Measurements from ENCODE around the gene RDH11.

RDH11 gene

GRCh38 chr14:67674480-67675218 lies 20.9 kb downstream of the RDH11 start, which contains the start of gene VTI1B:
Gene VTI1B, minus strand, starts transcription at chr14:67674632. Its CDS starts 143 bp downstream, at chr14:67674489.
- Histone ChIP-seq H3K4me3 (ENCODE audit: low read length) (peak within 1 kb of the TSS; percentile 78), H3K27ac (ENCODE audit: low read depth, low read length) (peak within 1 kb of the TSS; percentile 98), H3K9me3 (ENCODE audit: insufficient read depth, low read depth, low read length) (no peaks in the 10 kb centered on the region), H3K27me3 (ENCODE audit: insufficient read depth, low read length) (no peaks in the 10 kb centered on the region), H3K4me1 (ENCODE audit: insufficient read depth, low read length) (peaks cover 6% of the 10 kb centered on the region; the same call in 1 of the 2 replicates), H3K36me3 (ENCODE audit: insufficient read depth, low read length) (peaks cover 35% of the 10 kb centered on the region), H3K9ac (ENCODE audit: low read depth, low read length) (peak within 1 kb of the TSS; percentile 99)
- under 1% methylated on average over 87 of the region's 87 CpGs for whole genome bisulfite sequencing

DNA sequence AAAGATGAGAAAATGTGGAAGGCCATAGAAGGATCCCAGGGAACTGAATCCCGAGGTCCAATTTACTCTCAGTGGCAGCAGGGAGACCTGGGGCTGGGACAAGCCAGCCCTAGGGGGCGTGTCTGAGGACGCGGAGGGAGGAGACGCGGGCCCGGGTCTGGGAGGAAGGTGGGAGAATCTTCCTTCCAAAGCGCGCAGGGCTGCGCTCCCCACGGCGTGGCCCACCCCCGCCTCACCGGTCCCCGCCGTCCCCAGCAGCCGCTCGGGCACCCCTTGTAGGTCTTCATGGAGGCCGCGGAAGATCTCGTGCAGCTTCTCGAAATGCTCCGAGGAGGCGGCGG lies 21.5 kb downstream of the RDH11 start:
- under 1% methylated on average over 25 of the region's 25 CpGs for WGBS

GRCh38 chr14:67673451-67673850 lies 22.1 kb downstream of the RDH11 start:
- peak overlapping the region; percentile 99; the same call in 1 of the 2 replicates for H3K9ac ChIP-seq (ENCODE audit: low read depth, low read length)
- no peak overlapping the region for H3K27ac ChIP-seq (ENCODE audit: low read depth, low read length)
- WGBS, result 81% methylated on average over 5 of the region's 5 CpGs
- no peaks in the 10 kb centered on the region for H3K27me3 ChIP-seq (ENCODE audit: insufficient read depth, low read length)
- peak overlapping the region; percentile 78 for H3K4me3 ChIP-seq (ENCODE audit: low read length)
- H3K4me1 ChIP-seq (ENCODE audit: insufficient read depth, low read length), result peaks cover 11% of the 10 kb centered on the region
- peaks cover 26% of the 10 kb centered on the region for H3K36me3 ChIP-seq (ENCODE audit: insufficient read depth, low read length)
- H3K9me3 ChIP-seq (ENCODE audit: insufficient read depth, low read depth, low read length), result no peaks in the 10 kb centered on the region

More for the DNA sequence above, 21.5 kb downstream of the RDH11 start:
- H3K36me3 ChIP-seq (ENCODE audit: insufficient read depth, low read length), result peaks cover 32% of the 10 kb centered on the region
- H3K27me3 ChIP-seq (ENCODE audit: insufficient read depth, low read length), result no peaks in the 10 kb centered on the region
- peak overlapping the region; percentile 78 for H3K4me3 ChIP-seq (ENCODE audit: low read length)
- peak overlapping the region; percentile 98 for H3K27ac ChIP-seq (ENCODE audit: low read depth, low read length)
- peaks cover 6% of the 10 kb centered on the region; the same call in 1 of the 2 replicates for H3K4me1 ChIP-seq (ENCODE audit: insufficient read depth, low read length)
- no peaks in the 10 kb centered on the region for H3K9me3 ChIP-seq (ENCODE audit: insufficient read depth, low read depth, low read length)
- H3K9ac ChIP-seq (ENCODE audit: low read depth, low read length), result peak overlapping the region; percentile 99

- no peak overlapping the region for H3K4me3 ChIP-seq (ENCODE audit: low read length)
- no peak overlapping the region for H3K9ac ChIP-seq (ENCODE audit: low read depth, low read length)
- no peaks in the 10 kb centered on the region for H3K36me3 ChIP-seq (ENCODE audit: insufficient read depth, low read length)
- no peaks in the 10 kb centered on the region for H3K9me3 ChIP-seq (ENCODE audit: insufficient read depth, low read depth, low read length)
- peaks cover 11% of the 10 kb centered on the region for H3K4me1 ChIP-seq (ENCODE audit: insufficient read depth, low read length)
- H3K27me3 ChIP-seq (ENCODE audit: insufficient read depth, low read length), result no peaks in the 10 kb centered on the region
- H3K27ac ChIP-seq (ENCODE audit: low read depth, low read length), result no peak overlapping the region
Measured at GRCh38 chr14:67668559-67668958, 27.0 kb downstream of the RDH11 start.

- Histone ChIP-seq H3K36me3 (ENCODE audit: insufficient read depth, low read length) (no peaks in the 10 kb centered on the region; the same call in 1 of the 2 replicates), H3K9me3 (ENCODE audit: insufficient read depth, low read depth, low read length) (no peaks in the 10 kb centered on the region), H3K27ac (ENCODE audit: low read depth, low read length) (no peak overlapping the region), H3K4me3 (ENCODE audit: low read length) (no peak overlapping the region), H3K4me1 (ENCODE audit: insufficient read depth, low read length) (peaks cover 7% of the 10 kb centered on the region), H3K27me3 (ENCODE audit: insufficient read depth, low read length) (no peaks in the 10 kb centered on the region), H3K9ac (ENCODE audit: low read depth, low read length) (no peak overlapping the region)
- 67% methylated on average over 1 of the region's 1 CpG for WGBS
Measured at GRCh38 chr14:67666750-67667449, 28.7 kb downstream of the RDH11 start.

- H3K36me3 ChIP-seq (ENCODE audit: insufficient read depth, low read length), result no peaks in the 10 kb centered on the region; the same call in 1 of the 2 replicates
- WGBS, result 98% methylated on average over 2 of the region's 2 CpGs
- H3K27me3 ChIP-seq (ENCODE audit: insufficient read depth, low read length), result no peaks in the 10 kb centered on the region
- H3K9ac ChIP-seq (ENCODE audit: low read depth, low read length), result no peak overlapping the region
- H3K9me3 ChIP-seq (ENCODE audit: insufficient read depth, low read depth, low read length), result no peaks in the 10 kb centered on the region
- no peak overlapping the region for H3K4me3 ChIP-seq (ENCODE audit: low read length)
- H3K27ac ChIP-seq (ENCODE audit: low read depth, low read length), result no peak overlapping the region
- H3K4me1 ChIP-seq (ENCODE audit: insufficient read depth, low read length), result peaks cover 7% of the 10 kb centered on the region
Measured at GRCh38 chr14:67665868-67666267, 29.7 kb downstream of the RDH11 start.

GRCh38 chr14:67663633-67664032 lies 31.9 kb downstream of the RDH11 start:
- Histone ChIP-seq H3K4me3 (ENCODE audit: low read length) (no peak overlapping the region), H3K27me3 (ENCODE audit: insufficient read depth, low read length) (no peaks in the 10 kb centered on the region), H3K4me1 (ENCODE audit: insufficient read depth, low read length) (peaks cover 3% of the 10 kb centered on the region), H3K36me3 (ENCODE audit: insufficient read depth, low read length) (peaks cover 18% of the 10 kb centered on the region), H3K27ac (ENCODE audit: low read depth, low read length) (no peak overlapping the region), H3K9me3 (ENCODE audit: insufficient read depth, low read depth, low read length) (no peaks in the 10 kb centered on the region), H3K9ac (ENCODE audit: low read depth, low read length) (no peak overlapping the region)
- 81% methylated on average over 3 of the region's 4 CpGs for WGBS

DNA sequence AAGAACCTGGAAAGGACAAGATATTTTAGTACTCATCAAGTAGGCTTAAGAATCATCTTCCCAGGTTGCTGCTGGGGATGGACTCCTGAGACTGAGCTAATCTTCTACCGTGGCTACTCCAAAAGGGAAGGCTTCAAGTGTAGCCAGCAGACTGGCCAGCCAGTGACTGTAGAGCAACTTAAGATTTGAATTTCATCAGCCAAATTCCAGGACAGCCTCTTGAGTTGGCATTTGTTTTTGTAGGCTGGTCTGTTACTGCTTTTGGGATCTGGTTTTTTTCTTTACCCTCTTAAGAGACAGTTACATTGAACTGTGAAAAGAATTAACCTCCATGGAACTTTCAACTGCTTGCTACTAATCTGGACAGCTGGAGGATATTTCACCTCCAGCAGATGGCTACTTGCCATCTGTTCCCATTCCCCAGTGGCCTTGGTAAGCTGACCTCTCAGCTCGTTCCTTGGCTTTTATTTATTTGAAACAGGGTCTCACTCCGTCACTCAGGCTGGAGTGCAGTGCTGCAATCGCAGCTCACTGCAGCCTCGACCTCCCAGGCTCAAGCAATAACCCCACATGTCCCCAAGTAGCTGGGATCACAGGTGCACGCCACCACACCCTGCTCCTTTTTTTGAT lies 41.8 kb downstream of the RDH11 start:
- H3K36me3 ChIP-seq (ENCODE audit: insufficient read depth, low read length), result peaks cover 87% of the 10 kb centered on the region
- WGBS, result 89% methylated on average over 6 of the region's 6 CpGs
- no peak overlapping the region for H3K9ac ChIP-seq (ENCODE audit: low read depth, low read length)
- no peaks in the 10 kb centered on the region for H3K27me3 ChIP-seq (ENCODE audit: insufficient read depth, low read length)
- H3K9me3 ChIP-seq (ENCODE audit: insufficient read depth, low read depth, low read length), result no peaks in the 10 kb centered on the region
- no peak overlapping the region for H3K4me3 ChIP-seq (ENCODE audit: low read length)
- no peaks in the 10 kb centered on the region for H3K4me1 ChIP-seq (ENCODE audit: insufficient read depth, low read length)
- H3K27ac ChIP-seq (ENCODE audit: low read depth, low read length), result no peak overlapping the region

GRCh38 chr14:67652189-67652588 lies 43.4 kb downstream of the RDH11 start:
- Histone ChIP-seq H3K27ac (ENCODE audit: low read depth, low read length) (no peak overlapping the region), H3K4me3 (ENCODE audit: low read length) (no peak overlapping the region), H3K9me3 (ENCODE audit: insufficient read depth, low read depth, low read length) (no peaks in the 10 kb centered on the region), H3K4me1 (ENCODE audit: insufficient read depth, low read length) (no peaks in the 10 kb centered on the region), H3K36me3 (ENCODE audit: insufficient read depth, low read length) (peaks cover 95% of the 10 kb centered on the region), H3K27me3 (ENCODE audit: insufficient read depth, low read length) (no peaks in the 10 kb centered on the region), H3K9ac (ENCODE audit: low read depth, low read length) (no peak overlapping the region)
- no CpG with 5 or more reads among the region's 1 CpG for WGBS

DNA sequence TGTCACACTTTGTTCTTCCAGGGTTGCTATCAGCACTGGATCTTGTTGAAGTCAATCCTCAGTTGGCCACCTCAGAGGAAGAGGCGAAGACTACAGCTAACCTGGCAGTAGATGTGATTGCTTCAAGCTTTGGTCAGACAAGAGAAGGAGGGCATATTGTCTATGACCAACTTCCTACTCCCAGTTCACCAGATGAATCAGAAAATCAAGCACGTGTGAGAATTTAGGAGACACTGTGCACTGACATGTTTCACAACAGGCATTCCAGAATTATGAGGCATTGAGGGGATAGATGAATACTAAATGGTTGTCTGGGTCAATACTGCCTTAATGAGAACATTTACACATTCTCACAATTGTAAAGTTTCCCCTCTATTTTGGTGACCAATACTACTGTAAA lies 44.9 kb downstream of the RDH11 start:
- no peaks in the 10 kb centered on the region for H3K27me3 ChIP-seq (ENCODE audit: insufficient read depth, low read length)
- no peaks in the 10 kb centered on the region for H3K4me1 ChIP-seq (ENCODE audit: insufficient read depth, low read length)
- H3K9ac ChIP-seq (ENCODE audit: low read depth, low read length), result no peak overlapping the region
- peaks cover 95% of the 10 kb centered on the region for H3K36me3 ChIP-seq (ENCODE audit: insufficient read depth, low read length)
- no peak overlapping the region for H3K27ac ChIP-seq (ENCODE audit: low read depth, low read length)
- 93% methylated on average over 2 of the region's 2 CpGs for WGBS
- no peak overlapping the region for H3K4me3 ChIP-seq (ENCODE audit: low read length)
- no peaks in the 10 kb centered on the region for H3K9me3 ChIP-seq (ENCODE audit: insufficient read depth, low read depth, low read length)

DNA sequence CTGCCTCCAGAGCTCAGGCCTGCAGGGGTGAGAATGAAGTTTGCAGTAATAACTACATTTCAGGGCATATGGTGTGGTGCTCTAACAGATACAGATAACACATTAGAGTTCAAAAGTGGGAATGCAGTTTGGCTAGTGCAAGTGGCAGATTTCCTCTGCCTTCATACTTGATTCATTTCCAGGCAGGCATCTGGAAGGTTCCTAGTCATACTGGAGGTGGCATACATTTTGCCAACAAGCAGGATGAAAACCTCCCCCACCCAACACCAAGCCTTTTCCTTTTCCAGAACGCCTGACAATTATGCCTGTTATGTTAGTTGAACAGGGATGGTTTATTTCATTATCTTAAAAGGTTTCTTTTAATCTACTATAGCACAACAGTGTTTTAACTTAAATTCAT lies 45.4 kb downstream of the RDH11 start:
- no peaks in the 10 kb centered on the region for H3K4me1 ChIP-seq (ENCODE audit: insufficient read depth, low read length)
- WGBS, result no CpG with 5 or more reads among the region's 1 CpG
- H3K27me3 ChIP-seq (ENCODE audit: insufficient read depth, low read length), result no peaks in the 10 kb centered on the region
- H3K4me3 ChIP-seq (ENCODE audit: low read length), result no peak overlapping the region
- H3K27ac ChIP-seq (ENCODE audit: low read depth, low read length), result no peak overlapping the region
- H3K36me3 ChIP-seq (ENCODE audit: insufficient read depth, low read length), result peaks cover 95% of the 10 kb centered on the region
- no peaks in the 10 kb centered on the region for H3K9me3 ChIP-seq (ENCODE audit: insufficient read depth, low read depth, low read length)
- no peak overlapping the region for H3K9ac ChIP-seq (ENCODE audit: low read depth, low read length)

Data from HUES64 (cell line).